DND-41 (cell line): ENCODE results near the gene PUDP.

Experiments
- CTCF ChIP-seq: IDR thresholded peaks from 2 replicates; pipeline ENCODE4 v1.5.1; 2012; ENCODE audit warnings: borderline replicate concordance, low read length, moderate library complexity, mild to moderate bottlenecking; ENCODE audit not compliant: poor library complexity, severe bottlenecking; ENCODE audit errors: extremely low read depth
- EZH2 ChIP-seq: IDR thresholded peaks from 3 replicates; pipeline ENCODE4 v1.6.1; 2012; ENCODE audit warnings: borderline replicate concordance, low read depth, mild to moderate bottlenecking, moderate library complexity, low read length, inconsistent platforms; ENCODE audit not compliant: severe bottlenecking

GRCh38 chrX:7153231-7153630 lies 5.3 kb upstream of the PUDP start:
- no peak for TF ChIP-seq EZH2
- no peak for TF ChIP-seq CTCF
